Body of pancreas (tissue), 4 donors: ENCODE measurements around the gene FAM24B.

Experiments used
- CTCF ChIP-seq, 7 experiments: fragments of 450-650 bp in 4 of 7; fragments of 200-600 bp in 3 of 7; sonication (generic) in 3 of 7; IDR thresholded peaks; one replicate each; pipeline ENCODE4 v1.5.1; 2016 to 2019; ENCODE audit warnings: antibody characterized with exemption in 7 of 7
- POLR2A ChIP-seq, 3 donors: fragments of 450-650 bp; IDR thresholded peaks; one replicate each; pipeline ENCODE4 v1.6.1; 2016; ENCODE audit warnings: antibody characterized with exemption in 3 of 3, mild to moderate bottlenecking in 2 of 3

- TF ChIP-seq POLR2A (IDR thresholded peaks at IDR 0.05) = no peak
- TF ChIP-seq CTCF (IDR thresholded peaks at IDR 0.05) = no peak
Observed at GRCh38 chr10:122853665-122854313, 25.6 kb downstream of the FAM24B start.
